Peyer's patch (tissue), 4 donors: Measurements from ENCODE around the gene SHROOM1. TPM values are rescaled to one million over a fixed set of nuclear protein-coding genes. Genes with fewer than 3 reads are reported as not detected.

ENCODE experiments used
- DNase-seq, 3 donors: peaks; one replicate each; pipeline ENCODE4 v3.0.0-alpha.2; 2017 to 2019
- H3K27ac ChIP-seq, 4 donors: fragments of 200-600 bp; sonication (generic); one replicate each; pipeline ENCODE4 v1.5.1; 2016 to 2019
- H3K27me3 ChIP-seq, 2 donors: fragments of 200-600 bp; sonication (generic); one replicate each; pipeline ENCODE4 v1.5.1; 2019
- H3K36me3 ChIP-seq, 3 donors: fragments of 200-600 bp; sonication (generic); one replicate each; pipeline ENCODE4 v1.5.1; 2016 to 2019
- H3K4me1 ChIP-seq, 4 donors: fragments of 200-600 bp; sonication (generic); one replicate each; pipeline ENCODE4 v1.5.1; 2016 to 2019
- H3K4me3 ChIP-seq, 4 donors: fragments of 200-600 bp; sonication (generic); 1 replicate in 3 of 4; 2 replicates in 1 of 4; pipeline ENCODE4 v1.5.1; 2016 to 2019; ENCODE audit warnings: mild to moderate bottlenecking in 1 of 4
- H3K9me3 ChIP-seq, 4 donors: fragments of 200-600 bp; sonication (generic); one replicate each; pipeline ENCODE4 v1.5.1; 2016 to 2019; ENCODE audit warnings: mild to moderate bottlenecking in 1 of 4
- POLR2A ChIP-seq, 2 donors: fragments of 450-650 bp; IDR thresholded peaks; one replicate each; pipeline ENCODE4 v1.5.1; 2017; ENCODE audit warnings: antibody characterized with exemption in 2 of 2, mild to moderate bottlenecking in 2 of 2, moderate library complexity in 2 of 2
- total RNA-seq, 4 donors: library from RNA; depleted of rRNA; stranded (reverse); fragments of >200 nt; gene quantifications; one replicate each; pipeline ENCODE4 v1.1.0, GENCODE V29; 2016
- TF ChIP-seq, protein P1 (sequence below), 6 experiments: fragments of 450-650 bp in 4 of 6; fragments of 200-600 bp in 2 of 6; sonication (generic) in 1 of 6; IDR thresholded peaks; one replicate each; pipeline ENCODE4 v1.5.1; 2017 to 2019; ENCODE audit warnings: antibody characterized with exemption in 6 of 6, mild to moderate bottlenecking in 3 of 6, moderate library complexity in 1 of 6

SHROOM1 gene
- total RNA-seq, 4 donors from 2014 or later, result 14.9 to 200 (median 95.3) TPM

DNA sequence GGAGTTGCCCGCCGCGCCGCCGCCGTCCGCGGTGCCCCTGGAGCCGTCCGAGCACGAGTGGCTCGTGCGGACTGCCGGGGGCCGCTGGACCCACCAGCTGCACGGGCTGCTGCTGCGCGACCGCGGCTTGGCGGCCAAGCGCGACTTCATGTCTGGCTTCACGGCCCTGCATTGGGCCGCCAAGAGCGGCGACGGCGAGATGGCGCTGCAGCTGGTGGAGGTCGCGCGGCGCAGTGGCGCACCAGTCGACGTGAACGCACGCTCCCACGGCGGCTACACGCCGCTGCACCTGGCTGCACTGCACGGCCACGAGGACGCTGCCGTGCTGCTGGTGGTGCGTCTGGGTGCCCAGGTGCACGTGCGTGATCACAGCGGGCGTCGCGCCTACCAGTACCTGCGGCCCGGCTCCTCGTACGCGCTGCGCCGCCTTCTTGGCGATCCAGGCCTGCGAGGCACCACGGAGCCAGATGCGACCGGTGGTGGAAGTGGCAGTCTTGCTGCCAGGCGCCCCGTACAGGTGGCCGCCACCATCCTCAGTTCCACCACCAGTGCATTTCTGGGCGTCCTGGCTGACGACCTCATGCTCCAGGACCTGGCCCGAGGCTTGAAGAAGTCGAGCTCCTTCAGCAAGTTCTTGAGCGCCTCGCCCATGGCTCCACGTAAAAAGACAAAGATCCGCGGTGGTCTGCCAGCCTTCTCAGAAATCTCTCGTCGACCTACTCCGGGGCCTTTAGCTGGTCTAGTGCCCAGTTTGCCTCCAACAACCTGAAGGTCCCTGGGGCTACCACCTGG is 15.7 kb downstream of the SHROOM1 start:
- no peaks in the 10 kb centered on the region for H3K27me3 ChIP-seq
- H3K36me3 ChIP-seq, result no peaks in the 10 kb centered on the region
- peaks cover 0 to 20% (median 6%) of the 10 kb centered on the region in 4 donors for H3K4me1 ChIP-seq
- TF ChIP-seq, protein P1, sequence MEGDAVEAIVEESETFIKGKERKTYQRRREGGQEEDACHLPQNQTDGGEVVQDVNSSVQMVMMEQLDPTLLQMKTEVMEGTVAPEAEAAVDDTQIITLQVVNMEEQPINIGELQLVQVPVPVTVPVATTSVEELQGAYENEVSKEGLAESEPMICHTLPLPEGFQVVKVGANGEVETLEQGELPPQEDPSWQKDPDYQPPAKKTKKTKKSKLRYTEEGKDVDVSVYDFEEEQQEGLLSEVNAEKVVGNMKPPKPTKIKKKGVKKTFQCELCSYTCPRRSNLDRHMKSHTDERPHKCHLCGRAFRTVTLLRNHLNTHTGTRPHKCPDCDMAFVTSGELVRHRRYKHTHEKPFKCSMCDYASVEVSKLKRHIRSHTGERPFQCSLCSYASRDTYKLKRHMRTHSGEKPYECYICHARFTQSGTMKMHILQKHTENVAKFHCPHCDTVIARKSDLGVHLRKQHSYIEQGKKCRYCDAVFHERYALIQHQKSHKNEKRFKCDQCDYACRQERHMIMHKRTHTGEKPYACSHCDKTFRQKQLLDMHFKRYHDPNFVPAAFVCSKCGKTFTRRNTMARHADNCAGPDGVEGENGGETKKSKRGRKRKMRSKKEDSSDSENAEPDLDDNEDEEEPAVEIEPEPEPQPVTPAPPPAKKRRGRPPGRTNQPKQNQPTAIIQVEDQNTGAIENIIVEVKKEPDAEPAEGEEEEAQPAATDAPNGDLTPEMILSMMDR (IDR thresholded peaks at IDR 0.05), result no peak
- TF ChIP-seq POLR2A (IDR thresholded peaks at IDR 0.05), result no peak
- H3K27ac ChIP-seq, result peak overlapping the region in 3 of 4 donors; percentile 86 to 95 (median 93)
- no peak for DNase-seq
- H3K9me3 ChIP-seq, result no peaks in the 10 kb centered on the region
- peak overlapping the region in 3 of 4 donors; percentile 48 to 77 (median 67) for H3K4me3 ChIP-seq

DNA sequence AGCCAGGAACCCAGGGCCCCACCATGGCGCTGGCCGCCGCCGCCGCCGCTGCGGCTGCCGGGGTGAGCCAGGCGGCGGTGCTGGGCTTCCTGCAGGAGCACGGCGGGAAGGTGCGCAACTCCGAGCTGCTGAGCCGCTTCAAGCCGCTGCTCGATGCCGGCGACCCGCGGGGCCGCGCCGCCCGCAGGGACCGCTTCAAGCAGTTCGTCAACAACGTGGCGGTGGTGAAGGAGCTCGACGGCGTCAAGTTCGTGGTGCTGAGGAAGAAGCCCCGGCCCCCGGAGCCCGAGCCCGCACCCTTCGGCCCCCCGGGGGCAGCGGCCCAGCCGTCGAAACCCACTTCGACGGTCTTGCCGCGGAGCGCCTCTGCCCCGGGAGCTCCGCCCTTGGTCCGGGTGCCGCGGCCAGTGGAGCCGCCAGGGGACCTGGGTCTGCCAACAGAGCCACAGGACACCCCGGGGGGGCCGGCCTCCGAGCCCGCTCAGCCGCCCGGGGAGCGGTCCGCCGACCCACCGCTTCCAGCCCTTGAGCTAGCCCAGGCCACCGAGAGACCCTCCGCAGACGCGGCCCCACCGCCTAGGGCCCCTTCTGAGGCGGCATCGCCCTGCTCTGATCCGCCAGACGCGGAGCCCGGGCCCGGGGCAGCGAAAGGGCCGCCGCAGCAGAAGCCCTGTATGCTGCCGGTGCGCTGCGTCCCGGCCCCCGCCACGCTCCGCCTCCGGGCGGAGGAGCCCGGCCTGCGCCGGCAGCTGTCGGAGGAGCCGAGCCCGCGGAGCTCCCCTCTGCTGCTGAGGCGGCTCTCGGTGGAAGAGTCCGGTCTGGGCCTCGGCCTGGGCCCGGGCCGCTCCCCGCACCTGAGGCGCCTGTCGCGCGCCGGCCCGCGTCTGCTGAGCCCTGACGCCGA is 16.6 kb downstream of the SHROOM1 start:
- peak overlapping the region; percentile 48 to 77 (median 58) for H3K4me3 ChIP-seq
- H3K36me3 ChIP-seq, result no peaks in the 10 kb centered on the region
- TF ChIP-seq, protein P1 (IDR thresholded peaks at IDR 0.05), result peak in 3 of 6 experiments; percentile 23 to 29 (median 24)
- peak in 1 of 2 donors; percentile 23 for TF ChIP-seq POLR2A (IDR thresholded peaks at IDR 0.05)
- H3K9me3 ChIP-seq, result no peaks in the 10 kb centered on the region
- DNase-seq, result peak in 2 of 3 donors; percentile 59 to 77
- H3K4me1 ChIP-seq, result peaks cover 0 to 14% (median 6%) of the 10 kb centered on the region in 4 donors
- H3K27ac ChIP-seq, result peak overlapping the region in 3 of 4 donors; percentile 86 to 95 (median 93)
- no peaks in the 10 kb centered on the region for H3K27me3 ChIP-seq

DNA sequence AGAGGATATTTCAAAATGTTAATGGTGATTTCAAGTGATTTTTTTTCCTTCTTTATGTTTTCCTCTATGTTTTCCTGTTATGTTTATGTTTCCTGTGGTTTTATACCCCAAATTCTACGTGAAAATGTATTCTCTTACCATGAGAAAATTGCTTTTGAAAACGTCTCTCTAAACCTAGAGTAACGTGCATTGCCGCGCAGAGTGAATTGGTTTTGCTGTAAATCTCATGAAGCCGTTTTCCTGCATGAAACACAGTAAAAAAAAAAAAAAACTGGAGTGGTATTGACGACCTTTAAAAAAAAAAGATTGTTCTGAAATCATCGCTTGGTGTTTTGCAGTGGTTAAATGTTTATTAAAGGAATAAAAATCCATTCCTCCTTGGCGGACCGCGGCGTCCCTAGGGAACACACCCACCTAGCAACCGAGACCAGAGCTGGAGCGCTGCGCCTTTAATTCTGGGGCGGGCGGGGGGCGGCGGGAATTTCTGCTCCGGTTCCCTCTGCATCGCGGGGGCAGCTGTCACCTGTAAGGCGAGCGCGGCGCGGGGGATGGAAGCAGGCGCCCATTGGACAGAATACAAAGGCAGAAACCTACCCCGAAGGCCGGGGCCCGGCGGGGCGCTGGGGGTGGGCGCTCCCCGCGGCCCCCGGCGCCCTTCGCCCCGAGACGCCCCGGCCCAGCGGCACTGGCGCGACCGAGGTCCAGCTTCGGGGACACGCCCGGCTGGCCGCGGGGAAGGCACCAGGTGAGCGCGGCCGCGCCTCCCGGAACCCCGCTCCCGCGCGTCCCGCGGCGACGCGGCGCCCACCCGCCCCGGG is 17.5 kb downstream of the SHROOM1 start, which contains the start of gene SOWAHA:
TSS of gene SOWAHA (plus strand) at position 522 of the 818 bp plus-strand sequence. CDS start 320 bp downstream, outside the sequence.
- peak within 1 kb of the TSS; percentile 48 to 77 (median 58) for H3K4me3 ChIP-seq
- no peaks in the 10 kb centered on the region for H3K27me3 ChIP-seq
- no peaks in the 10 kb centered on the region for H3K36me3 ChIP-seq
- H3K9me3 ChIP-seq, result no peaks in the 10 kb centered on the region
- peaks cover 0 to 14% (median 6%) of the 10 kb centered on the region in 4 donors for H3K4me1 ChIP-seq
- peak within 1 kb of the TSS in 3 of 4 donors; percentile 86 to 95 (median 93) for H3K27ac ChIP-seq
- DNase-seq, result peak in 2 of 3 donors; percentile 73 to 85
- peak in 1 of 2 donors; percentile 82 for TF ChIP-seq POLR2A (IDR thresholded peaks at IDR 0.05)
- TF ChIP-seq, protein P1 (IDR thresholded peaks at IDR 0.05), result no peak

DNA sequence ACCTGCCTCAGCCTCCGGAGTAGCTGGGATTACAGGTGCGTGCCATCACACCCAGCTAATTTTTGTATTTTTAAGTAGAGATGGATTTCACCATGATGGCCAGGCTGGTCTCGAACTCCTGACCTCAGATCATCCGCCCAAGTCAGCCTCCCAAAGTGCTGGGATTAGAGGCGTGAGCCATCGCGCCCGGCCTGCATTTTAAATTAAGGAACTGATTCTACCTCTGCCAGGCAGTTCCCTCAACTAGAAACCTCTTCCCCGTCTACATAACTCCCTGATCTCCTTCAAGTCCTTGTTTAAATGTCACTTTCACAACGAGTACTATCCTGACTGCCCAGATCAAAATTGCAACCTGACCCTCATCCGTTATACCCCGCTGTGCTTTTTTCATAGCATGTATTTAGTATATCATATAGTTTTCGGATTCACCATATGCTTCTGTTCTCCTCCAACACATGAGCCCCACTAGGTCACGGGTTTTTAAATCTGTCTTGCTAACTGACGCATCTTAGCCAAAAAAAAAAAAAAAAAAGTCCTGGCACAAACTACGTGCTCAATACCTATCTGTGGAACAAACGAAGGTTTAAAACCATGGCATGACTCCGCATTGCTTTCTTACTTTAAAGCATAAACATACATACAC is 18.2 kb downstream of the SHROOM1 start:
- H3K27ac ChIP-seq, result no peak overlapping the region

More for the DNA sequence above, 18.2 kb downstream of the SHROOM1 start:
- H3K4me1 ChIP-seq, result peaks cover 0 to 14% (median 6%) of the 10 kb centered on the region in 4 donors
- H3K9me3 ChIP-seq, result no peaks in the 10 kb centered on the region
- TF ChIP-seq, protein P1 (IDR thresholded peaks at IDR 0.05), result no peak
- no peak for TF ChIP-seq POLR2A (IDR thresholded peaks at IDR 0.05)
- no peaks in the 10 kb centered on the region for H3K27me3 ChIP-seq
- no peak for DNase-seq
- no peaks in the 10 kb centered on the region for H3K36me3 ChIP-seq
- no peak overlapping the region for H3K4me3 ChIP-seq
